ENCODE results near the gene DYRK4. TPM values are rescaled to one million over a fixed set of nuclear protein-coding genes. Genes with fewer than 3 reads are reported as not detected.
A peak's percentile ranks its signal among the peaks of the same experiment; 100 is the strongest.

The DYRK4 gene
- polyA plus RNA-seq, 3 donors, result 17.4 to 26.9 (median 22.4) TPM

- peak overlapping the region; percentile 44 to 88 for H3K27ac ChIP-seq (ENCODE audit: low read depth in 1 of 2, low read length in 2 of 2)
- H3K79me2 ChIP-seq (ENCODE audit: insufficient read depth, low read length), result no peaks in the 10 kb centered on the region
- Mint-ChIP-seq H3K36me3 (peaks cover 0 to 6% of the 10 kb centered on the region in 2 donors), H3K4me3 (peak overlapping the region in 1 of 2 donors; percentile 76), H3K27me3 (ENCODE audit: low read depth in 3 of 3) (peaks cover 0 to 6% (median 0%) of the 10 kb centered on the region in 3 donors), H3K4me1 (peaks cover 72% of the 10 kb centered on the region), H3K9me3 (peaks cover 0 to 2% (median 0%) of the 10 kb centered on the region in 7 donors), H3K27ac (peak overlapping the region; percentile 75 to 92 (median 86))
- TF ChIP-seq CTCF (IDR thresholded peaks at IDR 0.05), result no peak
- H3K9me3 ChIP-seq (replicated peaks in 1 of 2; ENCODE audit: control insufficient read depth in 1 of 2, insufficient read depth in 1 of 2, low read length in 2 of 2), result no peaks in the 10 kb centered on the region
- no peak for DNase-seq
- H3K4me2 ChIP-seq (replicated peaks; ENCODE audit: extremely low read depth, low read length, poor library complexity, severe bottlenecking), result peak overlapping the region; percentile 60
- H3K27me3 ChIP-seq (ENCODE audit: control insufficient read depth in 2 of 2, insufficient read depth in 2 of 2, low read length in 2 of 2), result no peaks in the 10 kb centered on the region
- H3K36me3 ChIP-seq (replicated peaks in 1 of 2; ENCODE audit: control insufficient read depth in 1 of 2, insufficient read depth in 2 of 2, low read length in 2 of 2), result no peaks in the 10 kb centered on the region
- H3K4me1 ChIP-seq (ENCODE audit: control insufficient read depth in 1 of 2, insufficient read depth in 2 of 2, low read length in 2 of 2), result peaks cover 74 to 80% of the 10 kb centered on the region in 2 donors
- peak overlapping the region in 2 of 3 experiments; percentile 8 to 64 for H3K4me3 ChIP-seq (replicated peaks in 1 of 3; ENCODE audit: low read depth in 2 of 3, low read length in 3 of 3)
- intact Hi-C loops (cut with micrococcal nuclease), result no loop called here
- no CpG with 5 or more reads among the region's 2 CpGs for WGBS (ENCODE audit: insufficient coverage)
- H3K9ac ChIP-seq (ENCODE audit: insufficient read depth, low read length, poor library complexity, severe bottlenecking), result no peak overlapping the region
- peak overlapping the region; percentile 48 for H2AFZ ChIP-seq (ENCODE audit: insufficient read depth, low read depth, low read length, poor library complexity, severe bottlenecking)
- no peaks in the 10 kb centered on the region for H4K20me1 ChIP-seq (ENCODE audit: insufficient read depth, low read length)
These were observed 4.5 kb downstream of the DYRK4 start for GRCh38 chr12:4566474-4566873.

- Histone ChIP-seq H3K4me1 (ENCODE audit: control insufficient read depth in 1 of 2, insufficient read depth in 2 of 2, low read length in 2 of 2) (peaks cover 68 to 72% of the 10 kb centered on the region in 2 donors), H3K4me2 (replicated peaks; ENCODE audit: extremely low read depth, low read length, poor library complexity, severe bottlenecking) (peak overlapping the region; percentile 60), H3K9me3 (replicated peaks in 1 of 2; ENCODE audit: control insufficient read depth in 1 of 2, insufficient read depth in 1 of 2, low read length in 2 of 2) (no peaks in the 10 kb centered on the region), H3K27ac (ENCODE audit: low read depth in 1 of 2, low read length in 2 of 2) (peak overlapping the region; percentile 86 to 88), H3K79me2 (ENCODE audit: insufficient read depth, low read length) (no peaks in the 10 kb centered on the region), H3K27me3 (ENCODE audit: control insufficient read depth in 2 of 2, insufficient read depth in 2 of 2, low read length in 2 of 2) (no peaks in the 10 kb centered on the region), H4K20me1 (ENCODE audit: insufficient read depth, low read length) (no peaks in the 10 kb centered on the region), H3K36me3 (replicated peaks in 1 of 2; ENCODE audit: control insufficient read depth in 1 of 2, insufficient read depth in 2 of 2, low read length in 2 of 2) (no peaks in the 10 kb centered on the region), H3K9ac (ENCODE audit: insufficient read depth, low read length, poor library complexity, severe bottlenecking) (no peak overlapping the region), H3K4me3 (replicated peaks in 1 of 3; ENCODE audit: low read depth in 2 of 3, low read length in 3 of 3) (peak overlapping the region in 2 of 3 experiments; percentile 10 to 64), H2AFZ (ENCODE audit: insufficient read depth, low read depth, low read length, poor library complexity, severe bottlenecking) (no peak overlapping the region)
- intact Hi-C loops (cut with micrococcal nuclease), result no loop called here
- H3K4me1 Mint-ChIP-seq, result peaks cover 64% of the 10 kb centered on the region
- TF ChIP-seq CTCF (IDR thresholded peaks at IDR 0.05), result no peak
- peaks cover 0 to 6% (median 0%) of the 10 kb centered on the region in 3 donors for H3K27me3 Mint-ChIP-seq (ENCODE audit: low read depth in 3 of 3)
- peak overlapping the region; percentile 89 to 96 (median 91) for H3K27ac Mint-ChIP-seq
- peak; percentile 58 to 73 (median 63) for DNase-seq
- WGBS (ENCODE audit: insufficient coverage), result no CpG with 5 or more reads among the region's 3 CpGs
- peak overlapping the region; percentile 21 to 66 for H3K4me3 Mint-ChIP-seq
- peaks cover 0 to 2% (median 0%) of the 10 kb centered on the region in 7 donors for H3K9me3 Mint-ChIP-seq
- H3K36me3 Mint-ChIP-seq, result peaks cover 0 to 6% of the 10 kb centered on the region in 2 donors
These were observed 5.3 kb downstream of the DYRK4 start for GRCh38 chr12:4567073-4567881.

All from CD14-positive monocyte (primary cell).